ENCODE results near the gene PTGR2. TPM values are rescaled to one million over a fixed set of nuclear protein-coding genes. Genes with fewer than 3 reads are reported as not detected.

Gene PTGR2
- total RNA-seq, 1 experiment from 2014 or later = 6.7 TPM

DNA sequence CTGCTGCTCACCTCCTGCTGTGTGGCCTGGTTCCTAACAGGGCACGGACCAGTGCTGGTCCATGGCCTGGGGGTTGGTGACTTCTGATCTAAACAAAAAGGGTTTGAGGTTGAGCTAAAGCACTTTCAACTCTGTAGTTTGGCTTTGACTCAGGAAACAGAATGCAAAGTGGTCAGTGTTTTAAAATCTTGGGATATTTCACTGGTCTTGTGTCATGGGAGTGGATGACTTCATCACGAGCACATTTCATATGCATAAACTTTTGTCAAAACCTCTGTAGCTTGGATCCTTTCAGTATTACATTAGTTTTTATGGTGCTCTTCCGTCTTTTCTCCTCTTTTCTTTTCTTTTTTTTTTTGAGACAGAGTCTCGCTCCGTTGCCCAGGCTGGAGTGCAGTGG is 72.7 kb downstream of the PTGR2 start:
- Histone ChIP-seq H3T11ph (ENCODE audit: low read length) (no peak overlapping the region), H3K23me2 (ENCODE audit: insufficient read length, low read depth, low read length, poor library complexity, severe bottlenecking) (no peaks in the 10 kb centered on the region), H3K4me2 (ENCODE audit: insufficient read depth, insufficient read length, low read length) (no peak overlapping the region), H2AFZ (ENCODE audit: low read length) (no peak overlapping the region), H3K23ac (ENCODE audit: insufficient read length, low read depth, low read length) (no peak overlapping the region), H3K18ac (ENCODE audit: insufficient read length, low read depth, low read length) (no peak overlapping the region), H2BK12ac (ENCODE audit: insufficient read length, low read depth, low read length) (no peak overlapping the region), H3K9me3 (ENCODE audit: control insufficient read depth, low read depth, low read length) (no peaks in the 10 kb centered on the region), H4K8ac (replicated peaks; ENCODE audit: insufficient read length, low read depth, low read length) (no peak overlapping the region), H3K27me3 (ENCODE audit: insufficient read depth, low read length) (no peaks in the 10 kb centered on the region), H2BK120ac (ENCODE audit: low read depth, low read length, poor library complexity, severe bottlenecking) (no peak overlapping the region), H2BK20ac (ENCODE audit: low read depth, low read length, poor library complexity, severe bottlenecking) (no peak overlapping the region), H3K56ac (ENCODE audit: insufficient read length, low read depth, low read length) (no peak overlapping the region), H3K79me2 (ENCODE audit: insufficient read depth, low read length) (no peaks in the 10 kb centered on the region), H2BK5ac (ENCODE audit: insufficient read length, low read length) (no peak overlapping the region), H3K79me1 (ENCODE audit: insufficient read depth, low read depth, low read length, poor library complexity, severe bottlenecking) (no peaks in the 10 kb centered on the region), H3K27ac (ENCODE audit: insufficient read length, low read depth, low read length) (no peak overlapping the region), H4K20me1 (ENCODE audit: control insufficient read depth, insufficient read depth, insufficient read length) (no peaks in the 10 kb centered on the region), H3K9ac (ENCODE audit: extremely low read depth, insufficient read length, low read length) (no peak overlapping the region), H4K91ac (ENCODE audit: insufficient read length, low read depth, low read length) (no peak overlapping the region), H2BK15ac (ENCODE audit: low read depth, low read length) (no peak overlapping the region), H3K4me1 (ENCODE audit: insufficient read depth, low read length) (no peaks in the 10 kb centered on the region), H3K4ac (ENCODE audit: low read depth, low read length) (no peak overlapping the region), H4K5ac (ENCODE audit: insufficient read length, low read depth, low read length) (no peak overlapping the region), H2AK5ac (ENCODE audit: insufficient read length, low read length) (no peak overlapping the region), H3K14ac (ENCODE audit: insufficient read depth, low read length) (no peak overlapping the region)
- Mint-ChIP-seq H3K27ac (no peak overlapping the region; a peak in 1 of 7 replicates), H3K4me1 (no peaks in the 10 kb centered on the region), H3K9me3 (no peaks in the 10 kb centered on the region), H3K4me3 (no peak overlapping the region), H3K27me3 (ENCODE audit: low read depth) (no peaks in the 10 kb centered on the region), H3K36me3 (ENCODE audit: insufficient read depth in 1 of 3, low read depth in 3 of 3) (peaks cover 5 to 67% (median 58%) of the 10 kb centered on the region in 3 experiments)
- TF ChIP-seq, protein P1, sequence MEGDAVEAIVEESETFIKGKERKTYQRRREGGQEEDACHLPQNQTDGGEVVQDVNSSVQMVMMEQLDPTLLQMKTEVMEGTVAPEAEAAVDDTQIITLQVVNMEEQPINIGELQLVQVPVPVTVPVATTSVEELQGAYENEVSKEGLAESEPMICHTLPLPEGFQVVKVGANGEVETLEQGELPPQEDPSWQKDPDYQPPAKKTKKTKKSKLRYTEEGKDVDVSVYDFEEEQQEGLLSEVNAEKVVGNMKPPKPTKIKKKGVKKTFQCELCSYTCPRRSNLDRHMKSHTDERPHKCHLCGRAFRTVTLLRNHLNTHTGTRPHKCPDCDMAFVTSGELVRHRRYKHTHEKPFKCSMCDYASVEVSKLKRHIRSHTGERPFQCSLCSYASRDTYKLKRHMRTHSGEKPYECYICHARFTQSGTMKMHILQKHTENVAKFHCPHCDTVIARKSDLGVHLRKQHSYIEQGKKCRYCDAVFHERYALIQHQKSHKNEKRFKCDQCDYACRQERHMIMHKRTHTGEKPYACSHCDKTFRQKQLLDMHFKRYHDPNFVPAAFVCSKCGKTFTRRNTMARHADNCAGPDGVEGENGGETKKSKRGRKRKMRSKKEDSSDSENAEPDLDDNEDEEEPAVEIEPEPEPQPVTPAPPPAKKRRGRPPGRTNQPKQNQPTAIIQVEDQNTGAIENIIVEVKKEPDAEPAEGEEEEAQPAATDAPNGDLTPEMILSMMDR (conservative IDR thresholded peaks at IDR 0.05) = no peak
- WGBS (ENCODE audit: extremely low coverage, insufficient read length, low lambda C conversion rate) = no CpG with 5 or more reads among the region's 5 CpGs
- no peak for DNase-seq

Other genes with a start within 250 kb of the PTGR2 start
- not detected in 2 replicates for gene ACOT6, start 239.3 kb upstream of the PTGR2 start, total RNA-seq (2021)
- gene DNAL1, start 206.8 kb upstream of the PTGR2 start, total RNA-seq (2021) = 12.3 and 17.7 TPM in 2 replicates
- 56.1 and 58.0 TPM in 2 replicates for gene PNMA1, start 137.4 kb upstream of the PTGR2 start, total RNA-seq (2021)
- 24.5 and 28.1 TPM in 2 replicates for gene ZNF410, start 35.0 kb downstream of the PTGR2 start, total RNA-seq (2021)
- gene FAM161B, start 98.3 kb downstream of the PTGR2 start, total RNA-seq (2021) = 0.79 and 0.92 TPM in 2 replicates
- gene COQ6, start 98.5 kb downstream of the PTGR2 start, total RNA-seq (2021) = 12.0 and 15.4 TPM in 2 replicates
- gene ENTPD5, start 167.5 kb downstream of the PTGR2 start, total RNA-seq (2021) = 6.8 and 7.7 TPM in 2 replicates
- gene BBOF1, start 167.5 kb downstream of the PTGR2 start, total RNA-seq (2021) = 0.61 and 0.66 TPM in 2 replicates
- gene ALDH6A1, start 232.6 kb downstream of the PTGR2 start, total RNA-seq (2021) = 36.8 and 37.8 TPM in 2 replicates
- 9.9 and 11.0 TPM in 2 replicates for gene LIN52, start 233.1 kb downstream of the PTGR2 start, total RNA-seq (2021)